HG03520 (cell line): Measurements from ENCODE around the gene HK3.

ENCODE experiments used
- ATAC-seq: cut with Tn5 transposase; IDR thresholded peaks from one replicate; pipeline ENCODE4 v1.9.1; 2021; ENCODE audit warnings: mild to moderate bottlenecking, moderate library complexity; ENCODE audit not compliant: unreplicated experiment

Gene HK3

DNA sequence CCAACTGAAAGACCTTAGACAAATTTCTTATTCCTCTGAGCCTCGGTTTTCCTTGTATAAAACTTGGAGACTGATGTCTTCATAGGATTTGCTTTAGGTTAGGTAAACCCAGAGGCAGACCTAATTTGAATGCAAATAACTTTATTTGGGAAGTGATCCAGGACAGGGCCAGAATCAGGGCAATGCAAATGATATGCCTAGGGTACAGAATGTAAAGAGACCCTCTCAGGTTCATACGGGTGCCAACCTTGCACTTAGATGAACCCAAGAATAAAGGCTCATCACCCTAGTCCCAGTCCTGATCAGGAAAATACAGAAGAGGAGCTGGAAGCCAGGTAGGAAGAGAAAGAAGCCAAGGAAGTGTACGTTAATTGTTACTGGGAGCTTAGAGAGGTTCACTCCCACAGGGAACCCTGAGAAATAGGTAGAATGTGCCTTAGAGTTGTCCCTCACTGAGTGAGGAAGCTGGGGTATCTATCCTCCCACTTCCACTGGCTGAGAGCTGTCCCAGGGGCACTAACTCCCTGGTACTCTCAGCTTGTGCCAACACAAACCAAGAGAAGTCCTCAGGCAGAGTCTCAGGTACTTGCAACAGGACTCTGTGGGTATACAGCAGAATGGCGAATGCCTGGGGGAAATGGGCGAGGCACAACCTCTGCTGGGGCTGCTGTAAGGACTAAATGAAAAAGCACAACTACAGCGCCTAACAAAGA is 3.1 kb upstream of the HK3 start:
- ATAC-seq: no peak

DNA sequence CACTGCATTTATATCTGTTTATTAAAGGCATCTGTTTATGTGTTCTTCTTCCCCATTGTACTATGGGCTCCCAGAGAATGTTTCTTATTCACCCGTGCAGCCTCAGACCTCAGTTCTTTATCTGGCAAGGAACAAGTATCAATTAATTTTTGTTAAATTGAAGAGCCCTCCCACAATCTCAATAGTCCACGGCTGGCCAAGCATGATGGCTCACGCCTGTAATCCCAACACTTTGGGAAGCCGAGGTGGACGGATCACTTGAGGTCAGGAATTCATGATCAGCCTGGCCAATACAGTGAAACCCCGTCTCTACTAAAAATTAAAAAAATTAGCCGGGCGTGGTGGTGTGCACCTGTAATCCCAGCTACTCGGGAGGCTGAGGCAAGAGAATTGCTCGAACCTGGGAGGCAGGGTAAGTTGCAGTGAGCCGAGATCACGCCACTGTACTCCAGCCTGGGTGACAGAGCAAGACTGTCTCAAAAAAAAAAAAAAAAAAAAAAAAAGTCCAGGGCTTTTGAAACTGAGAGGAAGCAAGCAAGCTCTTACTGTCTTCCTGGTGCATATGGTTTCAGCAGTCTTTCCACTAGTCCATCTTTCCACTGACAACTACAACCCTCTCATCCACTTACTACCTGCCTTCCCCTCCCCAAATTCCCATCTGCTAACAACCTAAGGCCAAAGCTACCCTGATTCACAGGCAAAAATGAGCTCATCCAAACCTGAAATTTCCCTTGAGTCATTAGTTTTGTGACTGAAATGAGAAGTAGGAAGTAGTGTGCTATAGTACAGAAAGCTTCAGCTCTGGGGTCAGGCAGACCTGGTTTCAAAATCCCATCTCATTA is 2.3 kb upstream of the HK3 start:
- peak; percentile 61 for ATAC-seq

DNA sequence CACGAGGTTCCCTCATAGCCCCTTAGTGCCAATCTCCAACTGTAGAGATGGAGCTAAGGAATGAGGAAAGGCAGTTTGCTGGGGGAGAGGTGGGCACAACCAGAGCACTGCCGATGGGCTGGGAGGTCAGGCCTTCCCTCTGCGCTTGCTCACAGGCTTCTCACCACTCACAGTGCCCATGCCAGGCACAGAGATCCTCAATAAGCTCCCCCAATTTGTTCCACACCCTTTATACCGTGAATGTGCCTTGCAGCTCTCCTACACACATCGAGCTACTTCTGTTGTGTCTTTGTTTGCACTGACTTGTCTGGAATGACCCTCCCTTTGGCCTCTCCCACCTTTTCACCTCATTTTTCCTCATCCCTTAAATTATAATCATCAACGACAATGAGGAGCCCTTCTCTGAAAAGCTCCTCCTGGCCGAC is 1.6 kb upstream of the HK3 start:
- no peak for ATAC-seq

GRCh38 chr5:176899946-176900779 is 1.0 kb upstream of the HK3 start:
- ATAC-seq: no peak

- ATAC-seq: no peak
These were observed 1.9 kb downstream of the HK3 start for GRCh38 chr5:176897263-176897662.

DNA sequence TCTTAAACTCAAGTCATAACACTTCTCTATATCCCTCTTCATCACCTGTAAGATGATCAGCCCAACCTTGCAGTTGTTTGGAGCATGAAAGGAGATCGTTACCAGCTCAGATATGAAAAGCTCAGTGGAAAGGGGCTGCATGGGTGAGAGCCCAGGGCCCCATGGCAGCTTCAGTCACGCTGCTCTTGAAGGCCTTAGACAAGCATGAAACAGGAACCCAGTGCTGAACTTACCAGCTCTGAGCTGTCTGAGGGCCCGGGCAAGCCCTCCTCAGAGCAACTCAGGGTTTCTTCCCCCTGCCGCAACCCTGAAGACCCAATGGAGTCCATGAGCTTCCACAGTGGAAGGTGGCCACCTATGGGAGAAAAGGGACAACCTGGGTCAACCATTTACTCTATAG is 3.3 kb downstream of the HK3 start:
- ATAC-seq: no peak

DNA sequence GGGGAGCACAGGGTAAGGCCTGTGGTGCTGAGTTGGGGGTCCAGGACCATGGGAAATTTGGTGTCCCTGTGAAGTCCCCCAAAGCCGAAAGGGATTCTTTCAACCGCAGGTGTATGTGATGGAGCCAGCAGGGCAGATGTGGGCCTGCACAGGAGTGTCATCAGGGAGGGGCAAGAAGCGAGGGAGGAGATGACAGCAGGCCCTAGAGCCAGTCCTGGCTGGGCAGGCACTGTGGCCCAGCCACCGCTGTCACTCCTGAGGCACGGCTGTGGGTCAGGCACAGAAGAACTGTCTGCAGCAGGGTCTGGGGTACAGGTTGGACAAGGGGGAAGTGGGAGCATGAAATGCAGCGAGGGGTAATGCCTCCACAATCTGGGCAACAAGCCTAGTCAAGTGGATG is 4.8 kb downstream of the HK3 start:
- ATAC-seq: no peak

- no peak for ATAC-seq
These were observed 6.5 kb downstream of the HK3 start for GRCh38 chr5:176892663-176893062.

GRCh38 chr5:176891331-176891958 is 7.7 kb downstream of the HK3 start:
- ATAC-seq: no peak

DNA sequence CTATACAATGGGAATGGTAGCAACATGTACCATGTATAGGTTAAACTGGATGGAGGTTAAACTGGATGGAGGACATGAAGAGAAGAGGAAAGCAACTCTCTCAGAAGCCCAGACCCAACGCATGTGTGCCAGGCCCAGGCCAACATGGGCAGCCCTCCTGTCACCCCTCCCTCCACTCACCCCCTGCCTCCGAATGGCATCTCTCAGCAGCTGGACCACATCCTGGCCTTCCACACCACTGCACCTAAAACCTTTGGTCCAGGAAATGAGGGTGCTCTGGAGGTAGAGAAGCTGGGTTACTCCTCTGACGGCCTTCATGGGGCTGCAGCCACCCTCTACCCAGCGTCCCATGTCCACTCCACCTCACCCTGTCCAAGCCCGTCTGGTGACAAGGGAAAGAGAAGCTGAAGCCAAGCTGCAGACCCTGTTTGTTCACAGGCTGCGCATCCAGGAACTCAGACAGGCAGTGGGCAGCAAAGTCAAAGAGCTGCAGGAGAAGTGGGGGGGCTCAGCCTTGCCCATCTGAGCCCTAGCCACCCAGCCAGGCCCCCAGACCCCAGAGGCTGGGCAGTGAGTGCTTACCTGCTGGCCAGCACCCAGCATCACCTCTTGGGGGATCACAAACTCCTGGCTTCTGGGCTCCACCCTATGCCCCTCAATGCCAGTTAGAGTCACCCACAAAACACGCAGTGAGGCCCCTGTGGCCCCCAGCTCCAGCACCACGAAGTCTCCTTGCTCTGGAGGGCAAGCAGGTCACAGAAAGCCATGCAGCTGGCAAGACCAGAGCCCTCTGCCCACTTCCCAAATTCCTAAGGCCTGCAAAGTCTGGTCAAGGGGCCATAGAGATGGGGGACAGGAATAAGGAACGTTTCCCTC is 8.5 kb downstream of the HK3 start:
- ATAC-seq: no peak

GRCh38 chr5:176889321-176890280 is 9.5 kb downstream of the HK3 start:
- ATAC-seq: no peak

DNA sequence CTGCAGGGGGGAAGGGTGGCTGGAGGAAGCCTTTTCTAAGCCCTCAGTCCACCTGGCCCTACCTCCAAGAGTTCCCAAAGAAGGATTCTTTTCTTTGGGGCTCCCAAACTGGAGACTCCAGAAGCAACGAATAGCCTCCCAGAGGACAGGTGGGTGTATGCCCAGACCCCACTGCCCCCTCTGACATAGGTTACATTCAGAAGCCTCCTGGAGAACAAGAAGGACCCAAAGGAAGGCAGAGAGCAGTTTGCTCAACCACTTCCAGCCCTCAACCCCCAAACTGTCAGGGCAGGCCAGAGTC is 10.3 kb downstream of the HK3 start:
- ATAC-seq: no peak

- no peak for ATAC-seq
These were observed 10.9 kb downstream of the HK3 start for GRCh38 chr5:176888016-176888864.

- no peak for ATAC-seq
These were observed 11.8 kb downstream of the HK3 start for GRCh38 chr5:176887252-176887849.

GRCh38 chr5:176886336-176887251 is 12.6 kb downstream of the HK3 start:
- no peak for ATAC-seq

GRCh38 chr5:176884571-176884890 is 14.6 kb downstream of the HK3 start:
- ATAC-seq: no peak
